Measurements from ENCODE around the gene SLC17A9.
"Not testable (repeated sequence)": the region's sequence is repeated elsewhere in the genome, so short reads cannot be mapped to it uniquely, and the experiment has no call there.

The SLC17A9 gene

GRCh38 chr20:62921119-62921687 lies 31.3 kb upstream of the SLC17A9 start:
- peak; percentile 27 to 30 for DNase-seq

DNA sequence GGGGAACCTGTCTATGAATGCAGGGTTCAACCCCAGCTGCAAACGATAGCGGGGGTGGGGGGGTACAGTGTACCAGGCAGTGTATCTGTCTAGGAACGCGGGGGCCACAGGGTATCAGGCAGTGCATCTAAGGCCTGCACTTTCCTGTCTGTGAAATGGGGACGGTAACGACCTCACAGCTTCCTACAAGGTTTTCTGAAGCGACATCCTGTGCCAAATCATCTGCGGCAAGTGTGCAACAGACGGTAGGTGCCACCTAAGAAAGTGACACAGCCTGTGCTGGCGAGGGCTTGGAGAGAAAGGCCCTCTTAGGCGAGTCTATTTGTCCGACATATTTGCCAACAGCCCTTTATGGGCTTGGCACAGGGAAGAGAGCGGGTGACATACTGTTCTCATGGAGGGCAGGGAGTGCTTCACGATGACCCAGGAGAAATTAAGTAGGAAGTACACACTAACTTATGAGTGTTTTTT lies 30.0 kb upstream of the SLC17A9 start:
- DNase-seq, result no peak

GRCh38 chr20:62923059-62923668 lies 29.3 kb upstream of the SLC17A9 start:
- not testable (repeated sequence) for DNase-seq

GRCh38 chr20:62923669-62924441 lies 28.7 kb upstream of the SLC17A9 start:
- DNase-seq, result no peak

DNA sequence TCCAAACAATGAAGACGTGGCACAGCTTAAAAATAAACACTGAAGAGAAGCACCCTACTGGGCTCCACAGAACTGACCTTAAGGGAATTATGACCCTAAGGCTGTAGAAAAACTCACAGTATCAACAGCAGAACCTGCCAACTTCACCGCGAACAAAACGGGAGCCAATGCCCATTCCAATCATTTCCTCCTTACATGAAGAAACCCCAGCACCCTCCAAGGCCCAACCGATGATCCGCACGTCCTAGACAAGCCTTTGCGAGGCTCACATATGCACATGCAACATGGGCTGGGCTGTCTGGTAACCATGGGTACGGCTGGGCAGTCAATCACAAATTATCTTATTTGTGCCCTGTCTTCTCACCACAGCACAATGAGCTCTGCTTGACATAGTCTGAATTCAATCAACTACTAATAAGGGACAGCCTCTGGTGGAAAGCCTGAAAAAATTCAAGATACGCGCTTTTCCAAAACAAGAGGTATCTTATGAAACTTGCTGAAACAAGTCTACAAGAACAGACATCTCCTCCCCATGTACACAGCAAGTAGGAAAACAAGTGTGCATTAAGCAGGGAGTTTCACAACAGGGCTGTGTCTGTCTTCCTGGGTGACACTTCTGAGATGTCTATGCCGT lies 27.9 kb upstream of the SLC17A9 start:
- peak; percentile 31 to 56 for DNase-seq

DNA sequence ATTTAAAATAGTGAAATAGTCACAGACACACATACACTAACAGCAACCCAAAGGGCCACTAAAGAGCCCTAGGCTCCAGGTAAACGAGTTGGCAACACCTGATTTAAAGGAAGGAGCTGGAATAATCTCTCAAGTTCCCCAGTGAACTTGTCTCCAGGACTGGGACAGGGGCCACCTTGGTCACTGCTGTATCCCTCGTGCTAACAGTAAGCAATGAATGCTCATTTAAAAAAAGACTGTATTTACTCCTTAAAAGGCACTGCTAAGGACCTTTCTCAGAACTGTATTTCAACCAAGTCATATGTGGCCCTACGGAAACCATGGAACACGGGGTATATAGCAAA lies 27.5 kb upstream of the SLC17A9 start:
- no peak for DNase-seq

- no peak for DNase-seq
Observed at GRCh38 chr20:62925420-62926228, 26.9 kb upstream of the SLC17A9 start.

DNA sequence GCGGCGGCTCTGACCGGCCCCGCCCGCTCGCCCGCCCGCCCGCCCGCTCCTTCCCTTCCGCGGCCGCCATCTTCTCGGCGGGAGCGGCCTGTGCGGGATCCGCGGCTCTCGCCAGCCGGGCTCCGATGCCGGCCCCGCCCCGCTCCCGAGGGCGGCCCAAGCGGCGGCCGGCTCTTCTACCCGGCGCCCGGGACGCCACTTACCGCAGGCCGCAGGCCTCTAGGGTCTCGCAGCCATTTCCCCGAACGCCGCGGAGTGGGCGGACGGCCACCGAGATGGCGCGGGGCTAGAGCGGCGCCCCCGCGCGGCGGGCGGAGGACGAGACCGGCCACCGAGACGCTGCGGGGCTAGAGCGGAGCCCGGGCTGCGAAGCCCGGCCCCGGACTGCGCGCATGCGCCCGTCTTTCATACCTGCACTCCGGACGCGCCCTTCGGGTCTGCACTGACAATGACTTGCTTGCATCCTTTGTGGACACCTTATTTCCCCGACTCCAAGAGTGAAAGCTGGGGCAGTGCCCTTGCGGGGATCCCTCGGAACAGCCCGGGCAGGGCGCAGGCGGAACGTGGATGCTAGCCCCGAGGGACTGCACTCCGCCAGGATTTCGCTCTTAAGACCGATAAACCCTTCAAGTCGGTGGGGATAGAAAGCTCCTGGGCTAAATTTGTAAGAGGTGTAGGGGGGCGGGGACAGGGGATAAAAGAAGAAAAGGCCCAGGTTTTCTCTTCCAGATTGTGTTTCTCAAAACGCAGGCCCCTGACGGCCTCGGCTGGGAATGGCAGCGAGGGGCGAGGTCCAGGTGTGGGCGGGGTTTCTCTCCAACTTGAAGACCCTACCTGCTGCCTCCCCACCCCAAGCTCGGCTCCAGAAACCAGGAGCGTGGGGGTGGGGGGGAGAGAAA lies 26.0 kb upstream of the SLC17A9 start, which contains the start of gene DIDO1:
Gene DIDO1 (minus strand): TSS at position 277 of the 899 bp plus-strand sequence.
- peak; percentile 80 to 84 for DNase-seq

DNA sequence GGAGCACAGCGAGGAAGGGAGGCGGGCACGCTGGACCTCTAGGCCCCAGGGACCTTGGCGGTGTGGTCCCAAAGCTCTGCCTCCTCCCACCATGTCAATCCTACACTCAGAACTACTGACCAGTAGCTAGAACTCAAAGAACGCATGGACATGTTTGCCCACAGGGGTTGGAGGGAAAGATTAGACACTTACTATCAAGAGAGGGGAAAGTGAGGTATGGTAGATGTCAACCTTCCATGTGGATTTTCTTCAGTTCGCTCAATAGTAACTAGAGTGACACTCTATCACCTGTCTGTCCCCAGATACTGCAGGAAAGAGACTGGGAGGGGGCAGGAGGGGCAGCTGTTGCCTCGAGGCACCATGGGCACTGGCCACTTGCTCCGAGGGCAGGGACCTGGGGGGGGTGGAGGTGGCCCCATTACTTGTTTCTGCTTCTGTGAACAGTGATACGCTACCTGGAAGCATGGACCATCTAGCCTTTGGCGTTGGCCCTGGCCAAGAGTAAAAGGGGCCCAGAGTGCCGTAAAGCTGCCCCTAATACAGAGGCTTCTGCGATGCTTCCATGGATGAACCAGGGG lies 25.3 kb upstream of the SLC17A9 start:
- DNase-seq, result no peak

DNA sequence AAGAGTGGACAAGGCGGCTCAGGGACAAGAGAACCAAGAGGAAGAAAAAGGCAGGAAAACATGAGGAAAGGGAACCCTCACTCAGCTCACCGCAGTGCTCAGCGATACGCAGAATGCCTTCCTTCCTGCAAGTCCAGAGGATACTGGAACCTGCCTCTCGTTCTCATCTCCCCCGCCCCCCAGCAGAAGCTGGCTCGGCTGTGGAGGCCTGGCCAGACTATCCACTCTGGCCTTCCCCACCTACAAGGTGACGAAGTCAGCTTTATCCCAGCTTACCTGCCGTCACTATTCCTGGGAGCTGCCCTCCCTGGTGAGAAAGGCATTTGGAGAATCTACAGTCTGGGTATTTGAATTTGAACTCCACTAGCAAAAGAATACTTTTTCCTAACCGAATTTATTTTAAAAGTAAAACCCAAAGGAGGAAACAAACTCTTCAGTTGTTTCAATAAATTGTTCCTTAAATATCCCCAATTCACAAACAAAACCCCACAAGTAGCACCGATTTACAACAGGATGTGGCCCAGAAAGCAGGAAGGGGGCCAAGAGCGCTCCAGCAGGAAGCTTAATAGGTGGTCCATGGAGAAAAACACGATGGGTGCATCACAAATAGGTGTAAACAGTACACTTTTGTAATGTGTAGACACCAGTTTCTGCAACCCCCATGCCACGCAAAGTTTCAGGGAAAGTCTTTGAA lies 24.1 kb upstream of the SLC17A9 start:
- no peak for DNase-seq

GRCh38 chr20:62929051-62929538 lies 23.4 kb upstream of the SLC17A9 start:
- peak in 1 of 2 experiments; percentile 21 for DNase-seq

DNA sequence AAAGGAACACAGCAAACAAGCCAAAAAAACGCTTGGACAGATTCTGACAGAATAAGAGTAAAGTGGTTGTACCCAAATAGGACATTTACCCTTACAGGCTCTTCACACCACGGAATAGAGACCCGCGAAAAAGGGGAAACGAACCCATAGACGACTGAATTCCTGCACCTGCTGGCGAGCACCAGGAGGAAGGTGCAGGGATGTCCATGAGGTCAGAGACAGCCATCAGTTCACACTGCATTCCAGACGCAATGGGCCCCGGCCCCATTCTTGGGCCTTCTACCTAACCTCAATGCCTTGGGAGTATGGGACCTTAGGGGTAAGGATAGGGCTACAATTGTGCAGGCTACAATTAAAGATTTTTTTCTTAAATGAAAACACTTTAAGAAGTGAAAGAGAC lies 21.0 kb upstream of the SLC17A9 start:
- no peak for DNase-seq

DNA sequence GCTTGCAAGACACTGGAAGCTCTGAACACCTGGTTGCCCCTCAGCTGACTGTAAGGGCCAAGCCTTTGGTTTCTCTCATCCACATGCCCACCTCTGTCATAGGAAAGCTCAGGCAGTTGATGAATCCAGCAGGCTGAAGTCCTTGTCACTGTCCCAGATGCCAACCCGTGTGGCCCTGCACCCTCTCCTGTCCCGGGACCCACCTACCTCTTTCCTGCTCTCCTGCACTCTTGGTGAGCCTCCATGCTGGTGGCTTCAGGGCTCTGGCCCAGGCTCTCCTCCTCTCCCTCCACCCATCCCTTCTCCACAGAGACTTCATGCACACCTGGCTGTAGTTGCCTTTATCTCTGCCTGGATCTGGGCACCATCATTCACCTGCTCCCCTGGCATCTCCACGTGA lies 18.5 kb upstream of the SLC17A9 start:
- no peak for DNase-seq

- DNase-seq, result no peak
Observed at GRCh38 chr20:62935204-62935967, 17.1 kb upstream of the SLC17A9 start.

DNA sequence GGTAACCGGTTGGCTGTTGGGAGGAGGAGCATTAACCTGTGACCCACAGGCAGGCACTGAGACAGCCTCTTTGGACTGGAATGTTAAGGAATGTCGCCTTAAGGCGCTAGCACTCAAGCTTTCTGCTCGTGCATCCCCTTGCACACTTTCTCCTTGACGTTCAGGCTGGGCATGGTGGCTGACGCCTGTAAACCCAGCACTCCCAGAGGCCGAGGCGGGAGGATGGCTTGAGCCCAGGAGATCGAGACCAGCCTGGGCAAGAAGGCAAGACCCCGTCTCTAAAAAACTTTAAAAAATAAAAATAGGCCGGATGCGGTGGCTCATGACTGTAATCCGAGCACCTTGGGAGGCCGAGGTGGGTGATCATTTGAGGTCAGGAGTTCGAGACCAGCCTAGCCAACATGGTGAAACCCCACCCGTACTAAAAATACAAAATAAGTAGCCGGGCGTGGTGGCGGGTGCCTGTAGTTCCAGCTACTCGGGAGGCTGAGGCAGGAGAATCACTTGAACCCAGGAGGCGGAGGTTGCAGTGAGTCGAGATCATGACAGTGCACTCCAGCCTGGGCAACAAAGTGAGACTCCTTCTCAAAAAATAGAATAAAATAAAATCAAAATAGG lies 16.4 kb upstream of the SLC17A9 start:
- no peak for DNase-seq

DNA sequence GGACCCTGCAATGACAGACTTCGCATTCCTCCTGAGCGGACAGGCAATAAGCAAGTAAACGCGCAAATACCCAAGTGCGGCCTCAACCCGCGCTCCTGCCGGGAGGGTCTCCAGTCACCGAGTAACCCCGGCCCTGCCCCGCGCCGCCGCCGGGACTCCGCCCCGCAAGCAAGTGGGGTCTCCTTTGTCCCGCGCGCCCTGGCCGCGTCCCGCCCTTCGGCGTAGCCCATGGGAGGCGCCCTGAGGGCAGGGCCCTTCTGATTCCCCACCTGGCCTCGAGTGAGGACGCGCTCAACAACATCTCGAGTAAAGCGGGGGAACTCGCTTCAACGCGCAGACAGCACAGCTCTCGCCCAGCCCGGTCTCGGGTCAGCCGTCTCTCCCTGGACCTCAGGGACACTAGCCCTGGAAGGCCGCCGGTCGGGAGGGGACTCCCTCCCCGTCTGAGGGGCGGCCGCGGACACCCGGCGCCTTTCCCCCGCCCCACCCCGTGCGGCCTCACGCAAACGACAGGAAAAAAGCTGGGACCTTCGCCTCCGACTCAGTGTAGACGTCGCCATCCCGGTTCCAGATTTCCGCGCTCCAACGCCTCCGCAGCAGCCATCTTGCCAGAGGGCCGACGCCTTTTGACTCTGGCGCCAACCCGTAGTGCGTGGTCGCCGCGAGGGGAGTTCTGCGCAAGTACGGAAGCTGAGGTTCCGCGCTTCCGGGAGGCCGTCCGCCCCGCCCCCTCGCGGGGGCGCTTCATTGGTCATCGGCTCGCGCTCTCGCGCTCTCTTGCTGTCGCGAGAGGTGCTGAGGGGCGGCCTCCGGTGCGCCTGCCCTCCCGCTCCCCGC lies 15.0 kb upstream of the SLC17A9 start:
- peak; percentile 83 to 87 for DNase-seq

- DNase-seq, result peak in 1 of 2 experiments; percentile 13
Observed at GRCh38 chr20:62938105-62938888, 14.2 kb upstream of the SLC17A9 start, which contains the start of gene GID8. TSS of gene GID8 (plus strand) at chr20:62938147. CDS start at chr20:62941503, 3,356 bp downstream.

Data from AML-193 (cell line).